ENCODE results near the gene NMT1.
"Not testable (repeated sequence)": the region's sequence is repeated elsewhere in the genome, so short reads cannot be mapped to it uniquely, and the experiment has no call there.

Gene NMT1

GRCh38 chr17:45042346-45043120, 18.6 kb upstream of the NMT1 start:
- Histone ChIP-seq H3K27me3 (ENCODE audit: control insufficient read depth, insufficient read depth, low read length) (no peaks in the 10 kb centered on the region), H3K4me2 (ENCODE audit: low read length) (no peak overlapping the region), H3K9ac (ENCODE audit: low read depth, low read length) (no peak overlapping the region), H3K9me3 (replicated peaks; ENCODE audit: low read length) (no peaks in the 10 kb centered on the region), H3K4me1 (ENCODE audit: control insufficient read depth, insufficient read depth, low read length) (peaks cover 38% of the 10 kb centered on the region), H3K4me3 (ENCODE audit: low read length) (no peak overlapping the region), H3K36me3 (ENCODE audit: insufficient read depth, low read length) (peaks cover 4% of the 10 kb centered on the region)

- H3K4me1 ChIP-seq (ENCODE audit: control insufficient read depth, insufficient read depth, low read length), result peaks cover 35% of the 10 kb centered on the region
- no peak overlapping the region for H3K4me3 ChIP-seq (ENCODE audit: low read length)
- no peak overlapping the region for H3K9ac ChIP-seq (ENCODE audit: low read depth, low read length)
- no peaks in the 10 kb centered on the region for H3K27me3 ChIP-seq (ENCODE audit: control insufficient read depth, insufficient read depth, low read length)
- no peaks in the 10 kb centered on the region for H3K9me3 ChIP-seq (replicated peaks; ENCODE audit: low read length)
- no peak overlapping the region for H3K4me2 ChIP-seq (ENCODE audit: low read length)
- peaks cover 4% of the 10 kb centered on the region for H3K36me3 ChIP-seq (ENCODE audit: insufficient read depth, low read length)
Observed at GRCh38 chr17:45043813-45044540, 17.1 kb upstream of the NMT1 start.

GRCh38 chr17:45046537-45047125, 14.5 kb upstream of the NMT1 start:
- H3K4me2 ChIP-seq (ENCODE audit: low read length), result no peak overlapping the region
- H3K27me3 ChIP-seq (ENCODE audit: control insufficient read depth, insufficient read depth, low read length), result no peaks in the 10 kb centered on the region
- H3K36me3 ChIP-seq (ENCODE audit: insufficient read depth, low read length), result peaks cover 4% of the 10 kb centered on the region
- no peak overlapping the region for H3K9ac ChIP-seq (ENCODE audit: low read depth, low read length)
- peaks cover 37% of the 10 kb centered on the region for H3K4me1 ChIP-seq (ENCODE audit: control insufficient read depth, insufficient read depth, low read length)
- no peak overlapping the region for H3K4me3 ChIP-seq (ENCODE audit: low read length)
- no peaks in the 10 kb centered on the region for H3K9me3 ChIP-seq (replicated peaks; ENCODE audit: low read length)

- H3K36me3 ChIP-seq (ENCODE audit: insufficient read depth, low read length), result peaks cover 4% of the 10 kb centered on the region
- H3K4me2 ChIP-seq (ENCODE audit: low read length), result no peak overlapping the region
- H3K9ac ChIP-seq (ENCODE audit: low read depth, low read length), result no peak overlapping the region
- no peak overlapping the region for H3K4me3 ChIP-seq (ENCODE audit: low read length)
- no peaks in the 10 kb centered on the region for H3K9me3 ChIP-seq (replicated peaks; ENCODE audit: low read length)
- H3K4me1 ChIP-seq (ENCODE audit: control insufficient read depth, insufficient read depth, low read length), result peaks cover 26% of the 10 kb centered on the region
- H3K27me3 ChIP-seq (ENCODE audit: control insufficient read depth, insufficient read depth, low read length), result no peaks in the 10 kb centered on the region
Observed at GRCh38 chr17:45048795-45049563, 12.1 kb upstream of the NMT1 start.

GRCh38 chr17:45050481-45051059, 10.5 kb upstream of the NMT1 start:
- Histone ChIP-seq H3K4me3 (ENCODE audit: low read length) (peak overlapping the region; percentile 73), H3K4me2 (ENCODE audit: low read length) (peak overlapping the region; percentile 89), H3K36me3 (ENCODE audit: insufficient read depth, low read length) (peaks cover 4% of the 10 kb centered on the region), H3K27me3 (ENCODE audit: control insufficient read depth, insufficient read depth, low read length) (no peaks in the 10 kb centered on the region), H3K9ac (ENCODE audit: low read depth, low read length) (peak overlapping the region; percentile 90), H3K4me1 (ENCODE audit: control insufficient read depth, insufficient read depth, low read length) (peaks cover 23% of the 10 kb centered on the region), H3K9me3 (replicated peaks; ENCODE audit: low read length) (no peaks in the 10 kb centered on the region)

GRCh38 chr17:45051060-45051719, 9.9 kb upstream of the NMT1 start, which contains the start of gene DCAKD:
Gene DCAKD (minus strand): TSS chr17:45051632. CDS start chr17:45034885, 16,747 bp downstream.
- H3K4me2 ChIP-seq (ENCODE audit: low read length), result peak within 1 kb of the TSS; percentile 89
- H3K27me3 ChIP-seq (ENCODE audit: control insufficient read depth, insufficient read depth, low read length), result no peaks in the 10 kb centered on the region
- peaks cover 23% of the 10 kb centered on the region for H3K4me1 ChIP-seq (ENCODE audit: control insufficient read depth, insufficient read depth, low read length)
- no peaks in the 10 kb centered on the region for H3K36me3 ChIP-seq (ENCODE audit: insufficient read depth, low read length)
- peak within 1 kb of the TSS; percentile 93 for H3K9ac ChIP-seq (ENCODE audit: low read depth, low read length)
- no peaks in the 10 kb centered on the region for H3K9me3 ChIP-seq (replicated peaks; ENCODE audit: low read length)
- H3K4me3 ChIP-seq (ENCODE audit: low read length), result peak within 1 kb of the TSS; percentile 73

- not testable (repeated sequence) for H3K4me3 ChIP-seq (ENCODE audit: low read length); H3K4me2 ChIP-seq (ENCODE audit: low read length); H3K27me3 ChIP-seq (ENCODE audit: control insufficient read depth, insufficient read depth, low read length); H3K9me3 ChIP-seq (replicated peaks; ENCODE audit: low read length); H3K36me3 ChIP-seq (ENCODE audit: insufficient read depth, low read length); H3K9ac ChIP-seq (ENCODE audit: low read depth, low read length)
- H3K4me1 ChIP-seq (ENCODE audit: control insufficient read depth, insufficient read depth, low read length), result peaks cover 21% of the 10 kb centered on the region
Observed at GRCh38 chr17:45051720-45052051, 9.4 kb upstream of the NMT1 start.

- Histone ChIP-seq H3K9ac (ENCODE audit: low read depth, low read length) (peak overlapping the region; percentile 93), H3K9me3 (replicated peaks; ENCODE audit: low read length) (no peaks in the 10 kb centered on the region), H3K4me1 (ENCODE audit: control insufficient read depth, insufficient read depth, low read length) (peaks cover 16% of the 10 kb centered on the region), H3K4me3 (ENCODE audit: low read length) (peak overlapping the region; percentile 73), H3K27me3 (ENCODE audit: control insufficient read depth, insufficient read depth, low read length) (no peaks in the 10 kb centered on the region), H3K36me3 (ENCODE audit: insufficient read depth, low read length) (no peaks in the 10 kb centered on the region), H3K4me2 (ENCODE audit: low read length) (peak overlapping the region; percentile 88)
Observed at GRCh38 chr17:45052052-45052772, 8.9 kb upstream of the NMT1 start.

- peak overlapping the region; percentile 78 for H3K4me2 ChIP-seq (ENCODE audit: low read length)
- H3K9me3 ChIP-seq (replicated peaks; ENCODE audit: low read length), result no peaks in the 10 kb centered on the region
- peak overlapping the region; percentile 86 for H3K4me3 ChIP-seq (ENCODE audit: low read length)
- no peaks in the 10 kb centered on the region for H3K27me3 ChIP-seq (ENCODE audit: control insufficient read depth, insufficient read depth, low read length)
- H3K9ac ChIP-seq (ENCODE audit: low read depth, low read length), result peak overlapping the region; percentile 89
- H3K36me3 ChIP-seq (ENCODE audit: insufficient read depth, low read length), result peaks cover 5% of the 10 kb centered on the region
- H3K4me1 ChIP-seq (ENCODE audit: control insufficient read depth, insufficient read depth, low read length), result peaks cover 16% of the 10 kb centered on the region
Observed at GRCh38 chr17:45060382-45060796, 728 bp upstream of the NMT1 start.

- Histone ChIP-seq H3K4me2 (ENCODE audit: low read length) (peak overlapping the region; percentile 74), H3K9ac (ENCODE audit: low read depth, low read length) (peak overlapping the region; percentile 87), H3K4me1 (ENCODE audit: control insufficient read depth, insufficient read depth, low read length) (peaks cover 16% of the 10 kb centered on the region), H3K27me3 (ENCODE audit: control insufficient read depth, insufficient read depth, low read length) (no peaks in the 10 kb centered on the region), H3K9me3 (replicated peaks; ENCODE audit: low read length) (no peaks in the 10 kb centered on the region), H3K36me3 (ENCODE audit: insufficient read depth, low read length) (peaks cover 5% of the 10 kb centered on the region), H3K4me3 (ENCODE audit: low read length) (peak overlapping the region; percentile 79)
Observed at GRCh38 chr17:45061606-45062205, 589 bp downstream of the NMT1 start.
